ENCODE measurements around the gene CAPN13. TPM values are rescaled to one million over a fixed set of nuclear protein-coding genes. Genes with fewer than 3 reads are reported as not detected.
A peak's percentile ranks its signal among the peaks of the same experiment; 100 is the strongest.

Gene CAPN13
- total RNA-seq, 1 donor from 2014 or later: under 0.01 TPM

- no peak for DNase-seq (ENCODE audit: low read depth)
- H3K27me3 ChIP-seq (ENCODE audit: control insufficient read depth, insufficient read depth, low read length): no peaks in the 10 kb centered on the region
- no peak for TF ChIP-seq CTCF (IDR thresholded peaks at IDR 0.05; ENCODE audit: insufficient read depth, low read length, severe bottlenecking)
- H3K36me3 ChIP-seq (ENCODE audit: control insufficient read depth, insufficient read depth, low read length): no peaks in the 10 kb centered on the region
- no peak overlapping the region for H3K4me3 ChIP-seq (ENCODE audit: low read depth, low read length)
- FAIRE-seq: no peak
Observed at GRCh38 chr2:30786923-30787685, 20.1 kb downstream of the CAPN13 start.

GRCh38 chr2:30784682-30785081 lies 22.6 kb downstream of the CAPN13 start:
- no peaks in the 10 kb centered on the region for H3K36me3 ChIP-seq (ENCODE audit: control insufficient read depth, insufficient read depth, low read length)
- TF ChIP-seq CTCF (IDR thresholded peaks at IDR 0.05; ENCODE audit: insufficient read depth, low read length, severe bottlenecking): no peak

GRCh38 chr2:30781961-30782533 lies 25.2 kb downstream of the CAPN13 start:
- no peak for TF ChIP-seq CTCF (IDR thresholded peaks at IDR 0.05; ENCODE audit: insufficient read depth, low read length, severe bottlenecking)
- no peak overlapping the region for H3K4me3 ChIP-seq (ENCODE audit: low read depth, low read length)
- no peaks in the 10 kb centered on the region for H3K36me3 ChIP-seq (ENCODE audit: control insufficient read depth, insufficient read depth, low read length)
- DNase-seq (ENCODE audit: low read depth) (no peak), FAIRE-seq (no peak)
- H3K27me3 ChIP-seq (ENCODE audit: control insufficient read depth, insufficient read depth, low read length): no peaks in the 10 kb centered on the region

More at GRCh38 chr2:30784682-30785081, 22.6 kb downstream of the CAPN13 start:
- FAIRE-seq: no peak
- no peak overlapping the region for H3K4me3 ChIP-seq (ENCODE audit: low read depth, low read length)
- no peaks in the 10 kb centered on the region for H3K27me3 ChIP-seq (ENCODE audit: control insufficient read depth, insufficient read depth, low read length)
- no peak for DNase-seq (ENCODE audit: low read depth)

- Histone ChIP-seq H3K27me3 (ENCODE audit: control insufficient read depth, insufficient read depth, low read length) (no peaks in the 10 kb centered on the region), H3K4me3 (ENCODE audit: low read depth, low read length) (no peak overlapping the region), H3K36me3 (ENCODE audit: control insufficient read depth, insufficient read depth, low read length) (no peaks in the 10 kb centered on the region)
- FAIRE-seq (no peak), DNase-seq (ENCODE audit: low read depth) (no peak)
- TF ChIP-seq CTCF (IDR thresholded peaks at IDR 0.05; ENCODE audit: insufficient read depth, low read length, severe bottlenecking): no peak
Observed at GRCh38 chr2:30781451-30781850, 25.8 kb downstream of the CAPN13 start.

DNA sequence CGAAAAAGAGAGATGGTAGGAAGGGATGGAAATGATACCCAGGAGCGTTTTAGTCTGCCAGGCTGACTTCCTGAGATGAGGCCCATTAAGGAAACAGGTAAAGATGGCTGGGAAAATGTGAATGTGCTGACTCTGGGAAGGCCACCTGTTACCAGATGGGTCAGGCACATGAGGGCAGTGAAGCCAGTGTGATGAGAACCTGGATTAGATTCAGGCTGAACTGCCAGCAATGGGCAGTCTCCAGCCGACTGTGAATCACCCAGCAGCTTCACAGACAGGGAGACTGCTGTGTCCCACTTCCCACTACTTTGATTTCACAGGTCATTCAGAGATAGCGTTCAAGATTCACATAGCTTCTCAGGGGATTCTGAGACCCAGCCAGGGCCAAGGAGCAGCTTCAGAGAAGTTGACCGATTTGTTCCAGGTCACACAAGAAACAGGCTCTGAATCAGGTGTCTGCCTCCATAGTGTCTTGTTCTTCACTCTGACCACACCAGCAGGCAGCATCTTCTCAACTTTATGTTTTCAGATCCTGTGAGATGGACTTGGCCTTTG lies 26.4 kb downstream of the CAPN13 start:
- peak; percentile 83 for FAIRE-seq
- Histone ChIP-seq H3K4me3 (ENCODE audit: low read depth, low read length) (no peak overlapping the region), H3K36me3 (ENCODE audit: control insufficient read depth, insufficient read depth, low read length) (no peaks in the 10 kb centered on the region), H3K27me3 (ENCODE audit: control insufficient read depth, insufficient read depth, low read length) (no peaks in the 10 kb centered on the region)
- no peak for TF ChIP-seq CTCF (IDR thresholded peaks at IDR 0.05; ENCODE audit: insufficient read depth, low read length, severe bottlenecking)
- no peak for DNase-seq (ENCODE audit: low read depth)

Data from bronchial epithelial cell (primary cell).